ENCODE measurements around the gene RAB43. TPM values are rescaled to one million over a fixed set of nuclear protein-coding genes. Genes with fewer than 3 reads are reported as not detected.
"Not testable (repeated sequence)": the region's sequence is repeated elsewhere in the genome, so short reads cannot be mapped to it uniquely, and the experiment has no call there.

RAB43 gene
- total and polyA plus RNA-seq, 12 donors: 0.96 to 8.2 (median 4.0) TPM

DNA sequence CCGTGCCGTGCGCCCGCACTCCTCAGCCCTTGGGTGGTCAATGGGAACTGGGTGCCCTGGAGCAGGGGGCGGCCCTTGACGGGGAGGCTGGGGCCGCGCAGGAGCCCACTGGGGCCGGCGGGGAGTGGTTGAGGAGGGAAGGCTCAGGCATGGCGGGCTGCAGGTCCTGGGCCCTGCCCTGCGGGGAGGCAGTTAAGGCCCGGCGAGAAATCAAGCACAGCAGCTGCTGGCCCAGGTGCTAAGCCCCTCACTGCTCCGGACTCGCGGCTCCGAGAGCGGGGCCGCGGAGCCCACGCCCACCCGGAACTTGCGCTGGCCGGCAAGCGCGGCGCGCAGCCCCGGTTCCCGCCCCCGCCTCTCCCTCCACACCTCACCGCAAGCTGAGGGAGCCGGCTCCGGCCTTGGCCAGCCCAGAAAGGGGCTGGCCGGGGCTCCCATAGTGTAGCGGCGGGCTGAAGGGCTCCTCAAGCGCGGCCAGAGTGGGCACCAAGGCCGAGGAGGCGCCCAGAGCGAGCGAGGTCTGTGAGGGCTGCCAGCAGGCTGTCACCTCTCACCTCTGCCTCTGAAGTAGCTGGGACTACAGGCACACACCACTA is 53.2 kb downstream of the RAB43 start:
- 17 to 20% methylated on average over 31 to 43 of the region's 44 CpGs for WGBS, 2 donors
- TF ChIP-seq, protein P1, sequence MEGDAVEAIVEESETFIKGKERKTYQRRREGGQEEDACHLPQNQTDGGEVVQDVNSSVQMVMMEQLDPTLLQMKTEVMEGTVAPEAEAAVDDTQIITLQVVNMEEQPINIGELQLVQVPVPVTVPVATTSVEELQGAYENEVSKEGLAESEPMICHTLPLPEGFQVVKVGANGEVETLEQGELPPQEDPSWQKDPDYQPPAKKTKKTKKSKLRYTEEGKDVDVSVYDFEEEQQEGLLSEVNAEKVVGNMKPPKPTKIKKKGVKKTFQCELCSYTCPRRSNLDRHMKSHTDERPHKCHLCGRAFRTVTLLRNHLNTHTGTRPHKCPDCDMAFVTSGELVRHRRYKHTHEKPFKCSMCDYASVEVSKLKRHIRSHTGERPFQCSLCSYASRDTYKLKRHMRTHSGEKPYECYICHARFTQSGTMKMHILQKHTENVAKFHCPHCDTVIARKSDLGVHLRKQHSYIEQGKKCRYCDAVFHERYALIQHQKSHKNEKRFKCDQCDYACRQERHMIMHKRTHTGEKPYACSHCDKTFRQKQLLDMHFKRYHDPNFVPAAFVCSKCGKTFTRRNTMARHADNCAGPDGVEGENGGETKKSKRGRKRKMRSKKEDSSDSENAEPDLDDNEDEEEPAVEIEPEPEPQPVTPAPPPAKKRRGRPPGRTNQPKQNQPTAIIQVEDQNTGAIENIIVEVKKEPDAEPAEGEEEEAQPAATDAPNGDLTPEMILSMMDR (IDR thresholded peaks at IDR 0.05): no peak
- ATAC-seq (peak; percentile 45 to 78 (median 64)), DNase-seq (no peak)
- Histone ChIP-seq H3K27ac (peak overlapping the region in 4 of 10 donors; percentile 18 to 37 (median 20)), H3K4me1 (peaks cover 0 to 12% (median 7%) of the 10 kb centered on the region in 9 donors), H3K9me3 (peaks cover 0 to 4% (median 0%) of the 10 kb centered on the region in 11 donors), H3K27me3 (no peaks in the 10 kb centered on the region), H3K4me3 (peak overlapping the region in 9 of 10 donors; percentile 16 to 56 (median 44)), H3K36me3 (no peaks in the 10 kb centered on the region)
- intact Hi-C loops (cut with DNase I): no loop called here

DNA sequence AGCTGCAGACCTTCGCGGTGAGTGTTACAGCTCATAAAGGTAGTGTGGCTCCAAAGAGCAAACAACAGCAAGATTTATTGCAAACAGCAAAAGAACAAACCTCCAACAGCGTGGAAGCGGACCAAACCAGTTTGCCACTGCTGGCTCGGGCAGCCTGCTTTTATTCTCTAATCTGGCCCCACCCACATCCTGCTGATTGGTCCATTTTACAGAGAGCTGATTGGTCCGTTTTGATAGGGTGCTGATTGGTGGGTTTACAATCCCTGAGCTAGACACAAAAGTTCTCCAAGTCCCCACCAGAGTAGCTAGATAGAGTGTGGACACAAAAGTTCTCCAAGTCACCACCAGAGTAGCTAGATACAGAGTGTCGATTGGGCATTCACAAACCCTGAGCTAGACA is 53.9 kb downstream of the RAB43 start:
- ATAC-seq; H3K27me3 ChIP-seq; DNase-seq; H3K36me3 ChIP-seq; H3K9me3 ChIP-seq; H3K4me3 ChIP-seq; H3K27ac ChIP-seq; intact Hi-C loops (cut with DNase I): not testable (repeated sequence)
- peaks cover 0 to 12% (median 7%) of the 10 kb centered on the region in 9 donors for H3K4me1 ChIP-seq
- WGBS, 2 donors: 85 to 94% methylated on average over 7 of the region's 7 CpGs

DNA sequence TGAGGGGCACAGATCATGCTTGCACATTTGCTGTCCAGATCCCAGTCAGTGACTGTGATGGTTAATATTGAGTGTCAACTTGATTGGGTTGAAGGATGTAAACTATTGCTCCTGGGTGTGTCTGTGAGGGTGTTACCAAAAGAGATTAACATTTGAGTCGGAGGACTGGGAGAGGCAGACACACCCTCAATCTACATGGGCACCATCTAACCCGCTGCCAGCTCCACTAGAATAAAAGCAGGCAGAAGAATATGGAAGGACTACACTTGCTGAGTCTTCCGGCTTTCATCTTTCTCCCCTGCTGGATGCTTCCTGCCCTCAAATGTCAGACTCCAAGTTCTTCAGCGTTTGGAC is 55.9 kb downstream of the RAB43 start:
- Histone ChIP-seq H3K4me1 (peaks cover 0 to 13% (median 7%) of the 10 kb centered on the region in 9 donors), H3K27ac (no peak overlapping the region), H3K9me3 (peaks cover 0 to 4% (median 0%) of the 10 kb centered on the region in 11 donors), H3K4me3 (no peak overlapping the region), H3K27me3 (no peaks in the 10 kb centered on the region), H3K36me3 (no peaks in the 10 kb centered on the region)
- WGBS, 2 donors: 80 to 85% methylated on average over 4 of the region's 4 CpGs
- intact Hi-C loops (cut with DNase I): no loop called here
- no peak for DNase-seq
- no peak for ATAC-seq
- TF ChIP-seq, protein P1 (IDR thresholded peaks at IDR 0.05): no peak

DNA sequence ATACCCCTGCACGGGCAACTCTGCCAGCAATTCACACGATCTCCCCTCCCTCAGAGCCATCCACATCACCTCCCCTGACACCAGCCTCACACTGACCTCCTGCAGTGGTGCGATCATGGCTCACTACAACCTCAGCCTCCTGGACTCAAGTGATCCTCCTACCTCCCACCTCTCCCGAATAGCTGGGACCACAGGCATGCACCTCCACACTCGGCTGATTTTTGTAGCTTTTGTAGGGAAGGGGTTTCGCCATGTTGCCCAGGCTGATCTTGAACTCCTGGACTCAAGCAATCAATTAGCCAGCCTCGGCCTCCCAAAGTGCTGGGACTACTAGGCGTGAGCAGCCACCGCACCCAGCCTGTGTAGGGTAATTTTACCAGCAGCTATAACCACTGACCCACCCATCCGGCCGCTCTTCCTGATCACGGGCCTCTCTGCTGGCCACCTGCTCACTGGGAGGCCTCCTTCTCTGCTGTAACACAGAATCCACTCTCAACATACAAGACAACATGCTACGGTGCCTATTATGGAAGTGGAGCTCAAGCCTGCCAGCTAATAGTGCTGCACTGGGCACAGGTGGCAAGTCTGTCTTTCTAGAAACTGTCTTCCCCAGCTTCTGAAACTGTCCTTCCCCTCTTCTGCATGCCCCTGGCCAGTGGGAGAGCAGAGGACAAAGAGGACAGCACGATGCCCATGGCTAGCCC is 56.4 kb downstream of the RAB43 start:
- intact Hi-C loops (cut with DNase I): no loop called here
- DNase-seq (no peak), ATAC-seq (no peak)
- peaks cover 0 to 18% (median 8%) of the 10 kb centered on the region in 9 donors for H3K4me1 ChIP-seq
- no peak overlapping the region for H3K4me3 ChIP-seq
- H3K36me3 ChIP-seq: no peaks in the 10 kb centered on the region
- peaks cover 0 to 4% (median 0%) of the 10 kb centered on the region in 11 donors for H3K9me3 ChIP-seq
- TF ChIP-seq, protein P1 (IDR thresholded peaks at IDR 0.05): no peak
- no peak overlapping the region for H3K27ac ChIP-seq
- WGBS, 2 donors: 89% methylated on average over 14 of the region's 14 CpGs
- no peaks in the 10 kb centered on the region for H3K27me3 ChIP-seq
